Measurements from ENCODE around the gene KCTD17. TPM values are rescaled to one million over a fixed set of nuclear protein-coding genes. Genes with fewer than 3 reads are reported as not detected.

Gene KCTD17
- total RNA-seq, 1 experiment from 2014 or later: 11.7 TPM

DNA sequence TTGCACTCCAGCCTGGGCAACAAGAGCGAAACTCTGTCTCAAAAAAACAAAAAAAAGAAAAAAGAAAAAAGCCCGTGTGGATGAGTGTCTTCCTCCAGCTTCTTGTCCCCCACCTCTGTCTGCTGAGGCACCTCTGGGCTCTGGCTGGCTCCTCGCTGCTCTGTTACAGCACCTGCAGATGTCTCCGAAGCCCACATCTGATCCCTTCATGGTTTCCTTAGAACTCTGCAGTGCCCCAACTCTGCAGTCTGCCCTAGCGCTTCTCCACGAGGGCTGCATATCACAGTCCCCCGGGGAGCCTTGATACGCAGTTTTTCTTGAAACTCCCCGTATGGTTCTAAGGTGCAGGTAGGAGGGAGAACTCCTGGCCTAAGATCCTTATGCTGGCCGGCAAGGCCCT lies 15.9 kb downstream of the KCTD17 start:
- ChIA-PET POLR2A (no interaction called here), CTCF (no interaction called here)
- Mint-ChIP-seq H3K9me3 (ENCODE audit: unreplicated experiment) (no peaks in the 10 kb centered on the region), H3K36me3 (ENCODE audit: insufficient read depth, unreplicated experiment) (no peaks in the 10 kb centered on the region), H3K4me3 (ENCODE audit: unreplicated experiment) (no peak overlapping the region), H3K27me3 (ENCODE audit: insufficient read depth, unreplicated experiment) (peaks cover 14% of the 10 kb centered on the region), H3K4me1 (ENCODE audit: insufficient read depth, unreplicated experiment) (no peaks in the 10 kb centered on the region), H3K27ac (ENCODE audit: low read depth, unreplicated experiment) (no peak overlapping the region)
- intact Hi-C loops (cut with micrococcal nuclease): no loop called here
- DNase-seq (ENCODE audit: unreplicated experiment): no peak
- no TSS peak for BruUV-seq (replicated peaks)
- TF ChIP-seq, protein P1, sequence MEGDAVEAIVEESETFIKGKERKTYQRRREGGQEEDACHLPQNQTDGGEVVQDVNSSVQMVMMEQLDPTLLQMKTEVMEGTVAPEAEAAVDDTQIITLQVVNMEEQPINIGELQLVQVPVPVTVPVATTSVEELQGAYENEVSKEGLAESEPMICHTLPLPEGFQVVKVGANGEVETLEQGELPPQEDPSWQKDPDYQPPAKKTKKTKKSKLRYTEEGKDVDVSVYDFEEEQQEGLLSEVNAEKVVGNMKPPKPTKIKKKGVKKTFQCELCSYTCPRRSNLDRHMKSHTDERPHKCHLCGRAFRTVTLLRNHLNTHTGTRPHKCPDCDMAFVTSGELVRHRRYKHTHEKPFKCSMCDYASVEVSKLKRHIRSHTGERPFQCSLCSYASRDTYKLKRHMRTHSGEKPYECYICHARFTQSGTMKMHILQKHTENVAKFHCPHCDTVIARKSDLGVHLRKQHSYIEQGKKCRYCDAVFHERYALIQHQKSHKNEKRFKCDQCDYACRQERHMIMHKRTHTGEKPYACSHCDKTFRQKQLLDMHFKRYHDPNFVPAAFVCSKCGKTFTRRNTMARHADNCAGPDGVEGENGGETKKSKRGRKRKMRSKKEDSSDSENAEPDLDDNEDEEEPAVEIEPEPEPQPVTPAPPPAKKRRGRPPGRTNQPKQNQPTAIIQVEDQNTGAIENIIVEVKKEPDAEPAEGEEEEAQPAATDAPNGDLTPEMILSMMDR (IDR thresholded peaks at IDR 0.05; ENCODE audit: unreplicated experiment): no peak

DNA sequence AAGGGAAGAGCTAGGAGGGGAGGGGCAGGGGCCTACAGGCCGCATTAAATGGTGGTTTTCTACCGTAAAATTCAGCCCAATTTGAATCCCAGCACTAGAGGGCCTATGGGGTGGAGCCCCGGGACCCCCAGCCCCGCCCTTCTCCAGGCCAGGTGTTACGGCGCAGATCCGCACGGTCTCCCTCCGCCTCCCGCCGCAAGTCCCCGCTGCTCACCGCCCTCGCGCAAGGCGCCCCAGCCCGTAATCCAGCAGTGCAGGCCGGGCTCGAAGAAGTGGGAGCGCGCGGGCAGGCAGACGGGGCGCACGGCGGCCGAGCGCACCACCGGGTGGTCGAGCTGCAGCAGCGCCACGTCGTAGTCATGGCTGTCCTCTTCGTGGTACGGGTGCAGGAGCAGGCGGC lies 17.3 kb downstream of the KCTD17 start:
- intact Hi-C loops (cut with micrococcal nuclease): no loop called here
- Mint-ChIP-seq H3K27me3 (ENCODE audit: insufficient read depth, unreplicated experiment) (peaks cover 14% of the 10 kb centered on the region), H3K36me3 (ENCODE audit: insufficient read depth, unreplicated experiment) (no peaks in the 10 kb centered on the region), H3K27ac (ENCODE audit: low read depth, unreplicated experiment) (no peak overlapping the region), H3K4me1 (ENCODE audit: insufficient read depth, unreplicated experiment) (no peaks in the 10 kb centered on the region), H3K9me3 (ENCODE audit: unreplicated experiment) (no peaks in the 10 kb centered on the region), H3K4me3 (ENCODE audit: unreplicated experiment) (no peak overlapping the region)
- TF ChIP-seq, protein P1 (IDR thresholded peaks at IDR 0.05; ENCODE audit: unreplicated experiment): no peak
- no peak for DNase-seq (ENCODE audit: unreplicated experiment)
- BruUV-seq (replicated peaks): no TSS peak
- CTCF ChIA-PET: interaction anchor here (0.6 kb wide), 1 partner anchor 149 kb away, joined by 4 read pairs; no protein-coding TSS in a partner anchor
- POLR2A ChIA-PET: no interaction called here

DNA sequence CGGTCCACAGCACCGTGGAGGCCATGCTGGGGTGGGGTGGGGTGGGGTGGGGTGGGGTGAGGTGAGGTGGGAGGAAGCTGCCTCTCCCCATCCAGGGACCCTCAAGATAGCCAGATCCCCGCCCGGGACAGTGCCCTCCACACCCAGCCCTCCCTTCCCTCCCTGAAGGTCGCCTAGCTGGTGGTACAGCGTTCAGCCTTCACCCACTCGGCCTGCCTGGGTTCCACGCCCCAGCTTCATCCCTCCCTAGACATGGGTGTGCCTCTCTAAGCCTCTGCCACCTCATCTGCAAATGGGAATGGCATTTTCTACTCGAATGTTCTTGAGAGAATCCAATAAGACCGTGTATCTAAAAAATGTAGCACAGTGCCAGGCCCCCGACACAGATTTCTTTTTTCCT lies 17.8 kb downstream of the KCTD17 start:
- Mint-ChIP-seq H3K4me1 (ENCODE audit: insufficient read depth, unreplicated experiment) (no peaks in the 10 kb centered on the region), H3K36me3 (ENCODE audit: insufficient read depth, unreplicated experiment) (no peaks in the 10 kb centered on the region), H3K27ac (ENCODE audit: low read depth, unreplicated experiment) (no peak overlapping the region), H3K4me3 (ENCODE audit: unreplicated experiment) (no peak overlapping the region), H3K27me3 (ENCODE audit: insufficient read depth, unreplicated experiment) (peaks cover 14% of the 10 kb centered on the region), H3K9me3 (ENCODE audit: unreplicated experiment) (no peaks in the 10 kb centered on the region)
- TF ChIP-seq, protein P1 (IDR thresholded peaks at IDR 0.05; ENCODE audit: unreplicated experiment): no peak
- DNase-seq (ENCODE audit: unreplicated experiment): no peak
- intact Hi-C loops (cut with micrococcal nuclease): no loop called here
- no TSS peak for BruUV-seq (replicated peaks)
- ChIA-PET CTCF (no interaction called here), POLR2A (no interaction called here)

DNA sequence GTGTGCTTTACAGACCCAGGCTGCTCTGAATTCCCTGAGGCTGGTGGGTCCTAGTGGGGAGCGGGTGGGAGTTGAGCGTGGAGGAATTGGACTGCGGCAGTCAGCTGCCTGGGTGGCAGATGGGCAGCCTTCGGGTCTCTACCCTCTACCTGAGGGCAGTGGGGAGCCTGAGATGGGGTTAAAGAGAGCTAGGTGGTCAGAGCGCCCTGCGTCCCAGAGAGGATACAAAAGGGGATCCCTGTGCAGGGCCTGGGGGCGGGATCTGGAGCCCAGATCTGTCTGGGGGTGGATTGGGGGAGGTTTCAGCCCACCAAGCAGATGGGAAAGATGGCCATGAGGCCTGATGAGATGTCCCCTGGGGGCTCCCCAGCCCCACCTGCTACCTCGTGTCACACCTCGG lies 18.2 kb downstream of the KCTD17 start:
- Mint-ChIP-seq H3K4me3 (ENCODE audit: unreplicated experiment) (no peak overlapping the region), H3K27ac (ENCODE audit: low read depth, unreplicated experiment) (no peak overlapping the region), H3K4me1 (ENCODE audit: insufficient read depth, unreplicated experiment) (no peaks in the 10 kb centered on the region), H3K36me3 (ENCODE audit: insufficient read depth, unreplicated experiment) (no peaks in the 10 kb centered on the region), H3K9me3 (ENCODE audit: unreplicated experiment) (no peaks in the 10 kb centered on the region), H3K27me3 (ENCODE audit: insufficient read depth, unreplicated experiment) (peaks cover 14% of the 10 kb centered on the region)
- POLR2A ChIA-PET: no interaction called here
- CTCF ChIA-PET: interaction anchor here (1.1 kb wide), 1 partner anchor 25 kb away, joined by 3 read pairs; no protein-coding TSS in a partner anchor
- no TSS peak for BruUV-seq (replicated peaks)
- intact Hi-C loops (cut with micrococcal nuclease): no loop called here
- DNase-seq (ENCODE audit: unreplicated experiment): no peak
- TF ChIP-seq, protein P1 (IDR thresholded peaks at IDR 0.05; ENCODE audit: unreplicated experiment): no peak
